ENCODE measurements around the gene PIEZO2.

Gene PIEZO2

DNA sequence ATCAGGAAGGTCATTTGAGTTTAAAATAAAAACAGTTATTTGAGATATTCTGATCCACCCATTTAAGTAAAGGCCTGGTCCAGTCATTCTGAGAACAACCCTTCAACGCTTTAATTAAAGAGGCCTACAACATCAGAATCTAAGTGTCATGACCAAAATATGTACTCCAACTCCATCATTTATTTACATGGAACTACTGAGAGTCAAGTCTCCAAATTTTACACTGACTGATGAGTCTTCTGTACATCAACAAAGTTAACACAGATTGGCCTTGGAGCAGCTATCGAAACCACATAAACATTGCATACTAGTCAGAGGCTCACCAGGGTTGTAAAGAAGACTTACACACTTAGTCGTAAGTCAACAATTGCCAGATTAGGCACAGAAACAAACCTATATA is 37.1 kb downstream of the PIEZO2 start:
- DNase-seq = no peak

DNA sequence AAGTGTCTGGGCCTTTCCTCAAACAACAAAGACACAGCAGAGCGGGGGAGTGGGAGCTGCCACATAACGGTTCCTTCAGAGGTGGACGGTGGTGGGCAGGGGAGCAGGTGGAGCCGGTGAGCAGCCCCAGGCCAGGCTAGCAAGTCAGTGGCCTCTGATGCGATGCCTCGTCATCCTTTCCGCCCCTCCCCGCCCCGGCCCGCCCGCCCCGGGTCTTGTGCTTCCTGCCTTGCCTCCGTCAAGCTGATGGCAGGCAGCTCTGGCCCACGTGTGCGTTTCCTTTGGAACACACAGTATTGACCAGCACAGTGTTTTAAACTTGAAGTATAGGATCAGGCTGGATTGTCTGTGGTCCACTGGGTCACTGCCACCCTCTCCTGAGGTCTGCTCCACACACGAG is 38.9 kb downstream of the PIEZO2 start:
- DNase-seq = no peak

DNA sequence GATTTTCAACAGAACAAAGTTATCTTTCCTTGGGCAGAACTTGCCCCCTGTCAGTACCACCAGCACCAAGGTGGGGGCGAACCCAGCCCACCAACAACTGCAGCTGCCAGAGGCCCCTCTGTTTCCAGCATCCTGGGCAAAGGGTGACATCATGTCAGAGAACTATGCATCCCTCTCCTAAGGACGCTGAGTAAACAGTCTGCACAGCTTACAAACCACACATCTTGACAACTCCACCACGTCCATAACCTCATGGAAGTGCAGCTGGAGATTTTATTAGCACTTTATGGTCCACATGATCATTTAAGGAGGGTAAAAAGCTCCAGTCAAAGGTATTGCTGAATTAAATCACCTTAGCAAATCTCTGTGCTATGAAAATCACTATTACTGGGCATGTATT is 40.4 kb downstream of the PIEZO2 start:
- DNase-seq = no peak

DNA sequence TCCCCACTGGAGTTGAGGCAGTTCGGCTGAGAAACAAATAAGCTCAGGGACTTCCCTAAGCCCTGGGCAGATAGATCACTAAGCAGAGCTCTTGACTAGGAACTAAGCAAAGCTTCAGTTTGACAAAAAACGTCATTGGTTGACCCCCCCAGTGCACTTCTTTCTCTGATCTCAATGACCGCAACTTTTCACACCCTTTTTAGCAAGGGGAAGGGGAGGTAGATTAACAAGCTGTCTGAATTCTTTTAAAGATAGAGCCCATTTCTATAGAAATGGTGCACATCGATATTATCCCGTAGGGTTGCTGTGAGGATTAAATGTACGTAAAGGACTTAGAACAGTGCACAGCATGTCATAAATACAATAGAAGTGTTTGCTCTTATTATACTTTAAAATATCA is 42.5 kb downstream of the PIEZO2 start:
- no peak for DNase-seq

DNA sequence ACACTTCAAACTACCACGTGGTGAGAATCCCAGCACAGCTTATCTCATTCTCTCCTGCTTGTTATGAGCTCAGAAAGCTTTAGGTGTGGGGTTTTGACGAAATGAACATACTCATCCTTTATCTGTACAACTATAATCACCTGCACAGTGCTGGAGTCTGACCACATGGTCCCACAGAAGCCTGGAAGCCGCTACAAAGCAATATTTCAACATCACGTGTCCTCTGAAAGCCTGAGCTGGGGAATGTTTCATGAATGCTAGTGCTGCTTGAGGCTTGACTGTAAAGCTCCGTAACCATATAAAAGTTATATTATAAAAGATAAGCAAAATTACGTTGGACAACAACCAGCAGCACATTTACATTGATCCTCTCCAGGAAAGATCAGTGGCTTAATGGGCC is 43.9 kb downstream of the PIEZO2 start:
- DNase-seq = no peak

DNA sequence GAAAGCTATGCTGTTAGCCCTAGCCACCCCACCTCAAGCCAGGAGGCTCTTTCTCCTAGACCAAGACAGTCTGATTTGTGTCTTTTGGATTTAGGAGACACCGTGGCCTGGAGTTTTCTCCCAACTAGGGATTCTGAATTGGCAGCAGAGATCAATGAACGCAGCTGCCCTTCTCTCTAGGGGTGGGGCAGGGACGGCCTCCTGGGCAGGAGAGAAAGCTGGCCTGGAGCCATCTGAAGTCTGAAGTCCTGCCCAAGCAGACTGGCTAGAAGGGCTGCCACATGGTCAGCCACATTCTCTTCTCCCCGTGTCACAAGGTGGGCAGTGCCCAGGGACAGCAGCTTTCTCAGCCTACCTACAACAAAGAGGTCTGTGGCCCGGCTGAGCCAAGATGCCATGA is 45.1 kb downstream of the PIEZO2 start:
- DNase-seq = no peak

DNA sequence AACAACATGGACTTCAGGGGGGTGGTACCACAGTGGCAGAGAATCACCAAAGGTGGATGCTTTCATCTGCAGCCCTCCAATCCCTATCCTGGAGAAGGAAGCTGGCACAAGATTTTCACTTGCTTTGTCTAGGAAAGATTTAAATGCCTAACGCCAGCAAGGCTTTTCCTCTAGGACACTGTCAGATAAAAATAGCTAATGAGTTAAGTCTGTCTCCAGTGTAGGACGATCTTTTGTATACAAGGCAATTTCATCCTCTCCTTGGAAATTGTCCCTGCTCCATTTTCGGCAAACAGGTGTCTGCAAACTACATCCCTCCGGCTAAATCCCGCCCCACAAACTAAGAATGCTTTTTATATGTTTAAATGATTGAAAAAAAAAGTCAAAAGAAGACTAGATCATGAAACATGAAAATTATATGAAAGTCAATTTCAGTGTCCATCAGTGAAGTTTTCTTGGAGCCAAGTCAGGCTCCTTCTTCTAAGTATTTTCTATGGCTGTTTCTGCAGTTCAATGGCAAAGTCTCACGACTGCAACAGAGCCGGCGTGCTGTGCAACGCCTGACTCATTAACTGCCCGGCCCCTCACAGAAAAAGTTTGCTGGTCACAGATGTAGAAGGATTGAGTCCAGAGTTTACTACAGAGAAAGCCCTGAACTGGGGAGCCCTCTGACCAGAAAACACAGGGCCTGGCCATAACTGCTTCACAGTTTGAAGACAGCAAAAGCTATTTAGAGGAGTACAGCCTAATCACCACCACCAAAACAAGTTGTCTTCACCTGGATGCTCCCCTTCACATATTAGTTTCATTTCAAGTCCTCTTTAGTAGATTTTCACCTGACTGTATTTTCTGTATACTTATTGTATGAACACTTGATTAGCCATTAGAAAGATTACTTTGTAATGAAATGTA is 52.3 kb downstream of the PIEZO2 start:
- no peak for DNase-seq

DNA sequence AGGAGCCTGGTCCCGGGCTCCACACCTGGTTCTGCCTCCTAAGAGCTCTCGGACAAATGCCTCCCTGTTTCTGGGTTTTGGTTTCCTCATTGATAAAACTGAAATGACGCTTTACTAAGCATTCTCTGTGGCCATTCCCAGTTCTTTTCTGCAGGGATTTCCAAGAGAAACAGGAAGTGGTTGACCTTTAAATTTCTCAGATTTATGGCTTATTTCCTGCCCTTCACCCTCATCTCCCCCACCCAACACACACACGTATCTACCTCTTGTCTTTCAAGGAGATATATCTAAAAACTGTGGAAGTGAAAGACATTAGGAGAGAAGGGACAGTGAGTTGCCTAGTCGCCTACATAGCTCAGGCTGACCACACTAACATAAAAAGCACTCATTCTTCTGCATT is 53.0 kb downstream of the PIEZO2 start:
- no peak for DNase-seq

DNA sequence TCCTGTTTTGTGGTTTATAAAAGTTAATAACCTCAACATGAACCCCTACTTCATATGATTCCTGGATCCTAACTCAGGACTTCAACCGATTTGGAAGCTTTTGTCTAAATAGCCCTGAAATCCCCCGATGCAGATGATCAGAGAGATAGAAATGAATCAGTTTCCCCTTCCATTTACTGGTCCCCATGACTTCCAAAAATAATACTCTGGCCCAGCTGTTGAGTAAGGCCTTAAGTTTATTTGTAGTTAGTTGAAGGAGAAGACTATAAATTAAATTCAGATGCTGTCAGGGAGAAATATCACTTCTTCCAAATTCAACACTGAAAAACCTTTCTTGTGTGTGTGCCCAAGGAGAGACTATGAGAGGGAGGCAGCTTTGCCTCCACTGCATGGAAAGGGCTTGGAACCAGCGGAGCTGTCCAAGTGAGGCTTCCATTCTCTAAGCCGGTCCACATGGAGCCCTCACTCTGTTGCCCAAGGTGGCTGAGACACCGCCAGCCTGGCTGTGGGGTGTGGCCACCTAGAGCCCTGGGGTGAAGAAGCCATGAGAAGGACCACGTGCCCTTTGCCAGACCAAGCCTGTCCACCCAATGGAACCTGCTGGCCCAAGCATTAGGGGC is 53.6 kb downstream of the PIEZO2 start:
- no peak for DNase-seq

DNA sequence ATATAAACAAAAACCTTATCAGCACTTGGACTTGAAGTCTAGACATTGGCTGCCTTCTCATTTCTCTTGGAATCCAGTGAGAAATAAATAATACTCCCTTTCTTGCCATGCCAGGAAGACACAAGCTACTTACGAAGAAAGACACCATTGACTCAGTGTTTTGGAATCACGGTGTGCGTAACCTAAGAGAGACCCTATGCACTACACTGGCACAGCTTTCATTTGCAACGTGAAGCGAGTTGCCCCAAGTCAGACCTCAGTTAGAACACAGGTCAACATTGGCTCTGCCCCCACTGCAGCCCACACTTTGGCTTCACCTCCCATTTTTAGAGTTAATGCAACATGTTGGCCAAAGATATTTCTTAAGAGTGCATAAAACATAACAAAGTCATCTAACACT is 54.2 kb downstream of the PIEZO2 start:
- no peak for DNase-seq

DNA sequence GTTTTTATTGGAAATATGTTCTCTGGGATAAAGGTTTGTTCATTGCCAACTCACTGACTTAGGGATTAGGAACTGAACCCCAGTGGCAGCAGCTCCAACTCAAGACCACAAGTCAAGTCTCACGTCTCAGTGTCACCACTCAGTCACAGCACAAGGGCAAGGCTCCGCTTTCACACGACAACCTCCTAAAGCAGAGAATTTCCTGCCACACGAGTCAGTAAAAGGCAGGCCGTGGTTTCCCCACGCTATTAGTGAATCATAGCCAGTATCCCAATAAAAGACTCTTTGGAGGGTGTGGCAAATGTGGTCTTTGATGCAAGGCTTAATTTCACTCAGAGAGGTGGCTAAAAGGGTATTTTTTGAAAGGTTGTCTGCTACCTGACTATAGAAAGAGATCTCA is 57.6 kb downstream of the PIEZO2 start:
- no peak for DNase-seq

DNA sequence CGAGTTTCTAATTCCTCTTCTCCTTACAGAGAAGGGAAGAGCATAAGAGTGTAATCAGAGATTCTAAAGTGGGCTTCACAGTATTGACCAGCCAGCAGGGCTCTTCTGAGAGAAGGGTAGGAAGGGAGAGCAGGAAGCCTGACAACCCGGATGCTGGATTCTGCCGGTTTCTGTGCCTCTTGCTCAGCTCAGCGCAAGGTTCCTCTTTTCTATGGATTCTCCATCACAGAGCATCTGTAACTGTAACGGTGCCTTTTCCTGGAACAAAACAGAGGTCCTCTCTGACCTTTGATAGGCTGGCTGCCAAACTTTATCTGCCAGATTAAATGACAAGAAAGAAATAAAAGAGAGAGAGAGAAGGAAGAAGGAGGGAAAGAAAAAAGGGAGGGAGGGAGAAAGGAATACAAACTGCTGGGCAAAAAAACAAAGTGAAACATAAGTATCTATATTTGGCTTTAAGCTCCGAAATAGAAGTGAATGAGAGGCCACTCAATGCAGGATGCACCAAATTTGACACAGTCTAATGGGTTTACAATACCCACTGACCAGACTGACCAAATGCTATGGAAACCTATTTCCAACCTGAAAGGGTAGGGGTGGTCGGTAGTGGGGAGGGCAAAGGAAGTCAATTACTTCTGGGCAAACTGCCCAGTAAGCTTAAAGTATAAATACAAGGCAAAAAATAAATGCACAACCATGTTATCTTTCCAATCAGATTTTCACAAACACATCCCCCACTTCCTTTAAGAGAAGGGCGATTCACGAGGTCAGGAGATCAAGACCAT is 59.2 kb downstream of the PIEZO2 start:
- DNase-seq = no peak

DNA sequence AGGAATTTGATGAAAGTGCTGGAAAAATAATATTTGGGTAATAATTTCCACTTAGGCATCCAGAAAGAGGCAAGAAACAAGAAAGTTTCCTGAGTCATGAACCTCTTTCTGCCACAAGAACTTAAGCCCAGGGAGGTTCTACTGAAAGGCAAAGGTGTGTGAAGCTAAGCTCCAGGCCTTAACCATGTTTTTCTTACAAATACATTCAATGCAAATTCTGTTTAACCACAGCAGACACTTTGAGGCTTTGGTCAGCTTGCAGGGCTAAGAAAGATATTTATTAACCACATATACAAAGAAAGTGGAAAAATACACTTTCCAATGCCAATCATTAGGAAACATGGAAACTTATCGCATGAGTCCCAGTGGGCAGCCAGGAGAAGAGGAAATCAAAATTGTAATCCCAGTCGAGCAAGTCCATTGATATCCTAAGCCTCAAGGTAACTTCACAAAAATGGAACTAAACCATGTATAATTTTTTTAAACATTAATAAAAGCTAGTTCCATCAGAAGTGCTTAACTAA is 68.3 kb downstream of the PIEZO2 start:
- DNase-seq = no peak

DNA sequence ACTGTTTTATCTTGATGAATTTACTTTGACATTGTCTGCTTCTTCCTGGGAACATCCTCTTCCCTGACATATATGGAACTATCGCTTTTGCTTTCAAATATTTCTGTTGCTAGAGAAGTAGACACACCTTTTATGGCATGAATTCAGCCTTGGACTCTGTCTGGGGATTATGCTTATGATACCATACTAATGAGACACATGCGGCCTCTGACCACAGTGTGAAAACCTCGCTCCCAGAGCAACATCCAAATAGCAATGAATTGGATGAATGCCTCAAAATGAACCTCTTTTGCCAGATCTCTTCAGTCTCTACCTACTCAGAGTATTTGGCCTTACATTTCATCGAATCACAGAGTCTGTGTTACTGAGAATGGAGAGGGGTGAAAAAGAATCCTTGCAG is 70.9 kb downstream of the PIEZO2 start:
- DNase-seq = no peak

DNA sequence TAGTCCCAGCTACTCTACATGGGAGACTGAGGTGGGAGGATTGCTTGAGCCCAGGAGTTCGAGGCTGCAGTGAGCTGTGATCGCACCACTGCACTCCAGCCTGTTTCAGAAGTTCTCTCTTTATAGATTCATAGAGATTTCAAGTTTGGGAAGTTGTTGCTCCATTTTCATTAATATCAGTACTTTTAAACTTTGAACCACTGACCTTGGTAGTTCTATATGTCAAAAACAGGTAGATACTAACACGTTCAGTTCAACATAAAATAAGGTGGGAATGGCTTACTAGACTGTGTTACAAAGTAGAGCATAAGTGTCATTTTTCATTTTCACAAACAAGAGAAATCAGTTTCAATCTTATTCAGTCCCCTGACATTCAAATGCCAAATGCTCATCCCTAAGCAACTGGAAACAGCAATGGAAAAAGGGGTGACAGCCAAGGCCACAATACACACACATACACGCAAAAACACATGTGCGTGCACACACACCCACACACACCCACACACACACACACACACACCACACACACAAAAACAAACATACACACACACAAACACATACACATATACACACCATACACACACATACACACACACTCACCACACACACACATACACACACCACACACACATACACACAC is 71.7 kb downstream of the PIEZO2 start:
- DNase-seq = no peak

DNA sequence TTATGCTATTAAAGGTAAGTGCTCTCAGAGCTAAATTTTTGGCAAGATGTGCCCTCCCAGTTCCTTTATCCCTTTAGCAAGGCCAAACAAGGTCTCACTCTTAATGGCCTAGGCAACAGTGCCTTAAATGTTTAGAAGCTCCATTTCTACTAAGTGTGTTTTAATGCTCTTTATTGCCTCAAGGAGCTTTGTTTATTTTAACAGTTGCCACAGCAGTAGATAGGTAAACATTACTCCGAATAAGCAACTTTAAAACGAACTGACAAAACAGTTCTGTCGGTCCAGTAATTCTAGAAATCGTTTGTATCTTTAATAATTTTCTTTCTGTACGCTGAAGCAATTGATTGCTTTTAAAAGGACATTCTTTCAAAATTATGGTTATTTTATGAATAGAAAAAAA is 74.5 kb downstream of the PIEZO2 start:
- no peak for DNase-seq

DNA sequence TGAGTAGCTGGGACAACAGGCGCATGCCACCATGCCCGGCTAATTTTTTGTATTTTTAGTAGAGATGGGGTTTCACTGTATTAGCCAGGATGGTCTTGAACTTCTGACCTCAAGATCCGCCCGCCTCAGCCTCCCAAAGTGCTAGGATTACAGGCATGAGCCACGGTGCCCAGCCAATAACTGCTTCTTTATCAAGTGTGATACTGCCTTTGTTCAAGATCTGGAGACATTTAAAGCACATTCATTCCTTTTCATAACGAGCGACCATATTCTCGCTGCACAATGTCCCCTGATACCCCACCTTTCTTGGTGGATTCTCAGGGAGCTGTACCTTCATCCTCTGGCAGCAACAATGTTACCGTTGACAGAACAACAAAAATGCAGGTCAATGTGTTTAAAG is 75.4 kb downstream of the PIEZO2 start:
- DNase-seq = no peak

DNA sequence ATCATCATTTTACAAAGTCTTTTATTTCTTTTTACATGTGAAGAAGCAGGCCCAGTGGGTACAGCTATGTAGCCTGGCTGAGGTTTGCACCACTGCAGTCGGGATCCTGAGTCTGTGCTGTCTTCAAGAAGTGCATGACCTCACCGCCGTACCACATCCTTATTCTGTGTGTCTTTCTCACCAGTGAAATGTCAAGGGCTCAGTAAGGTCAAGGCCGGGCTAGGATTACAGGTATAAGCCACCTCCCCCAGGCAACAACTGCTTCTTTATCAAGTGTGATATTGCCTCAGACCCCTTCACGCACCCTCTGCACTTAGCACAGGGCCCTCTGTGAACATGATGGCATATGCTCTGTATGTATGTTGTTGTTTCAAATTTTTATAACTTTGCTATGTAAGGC is 76.7 kb downstream of the PIEZO2 start:
- no peak for DNase-seq

DNA sequence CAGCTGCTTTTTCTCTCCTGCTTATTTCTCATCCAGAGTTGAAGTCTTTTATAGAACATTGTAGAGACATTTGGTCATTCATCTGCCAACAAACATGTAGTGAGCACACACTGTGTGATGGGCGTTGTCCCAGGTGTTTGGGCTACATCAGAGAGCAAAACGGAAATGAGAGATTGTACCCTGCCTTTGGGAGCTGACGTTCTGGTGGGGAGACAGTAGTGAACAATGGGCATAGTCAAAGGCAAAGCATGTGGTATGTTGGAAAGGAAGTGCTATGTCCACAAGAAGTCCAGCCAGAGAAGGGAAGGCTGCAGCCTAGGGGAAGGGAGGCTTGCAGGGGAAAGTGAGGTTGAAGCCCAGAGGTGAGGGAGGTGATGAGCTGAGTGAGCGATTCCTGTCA is 78.1 kb downstream of the PIEZO2 start:
- no peak for DNase-seq

DNA sequence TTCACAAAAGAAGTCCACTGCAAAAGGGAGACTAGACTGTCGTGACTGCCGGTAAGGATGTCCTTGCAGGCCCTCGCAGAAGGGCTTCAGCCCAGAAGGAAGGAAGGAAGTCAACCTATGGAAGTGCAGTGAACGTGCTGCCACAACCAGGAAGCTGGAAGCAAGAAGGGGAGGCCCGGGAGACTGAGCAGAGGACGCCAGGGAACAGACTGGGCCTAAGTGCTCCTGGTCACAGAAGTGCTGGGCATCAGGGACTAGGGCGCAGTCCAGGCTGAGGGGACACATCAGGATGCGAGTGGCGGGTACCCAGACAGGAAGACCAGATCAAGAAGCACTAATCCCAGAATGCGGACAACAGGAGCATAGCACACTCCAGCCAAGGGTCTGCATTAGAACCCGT is 78.8 kb downstream of the PIEZO2 start:
- DNase-seq = no peak

DNA sequence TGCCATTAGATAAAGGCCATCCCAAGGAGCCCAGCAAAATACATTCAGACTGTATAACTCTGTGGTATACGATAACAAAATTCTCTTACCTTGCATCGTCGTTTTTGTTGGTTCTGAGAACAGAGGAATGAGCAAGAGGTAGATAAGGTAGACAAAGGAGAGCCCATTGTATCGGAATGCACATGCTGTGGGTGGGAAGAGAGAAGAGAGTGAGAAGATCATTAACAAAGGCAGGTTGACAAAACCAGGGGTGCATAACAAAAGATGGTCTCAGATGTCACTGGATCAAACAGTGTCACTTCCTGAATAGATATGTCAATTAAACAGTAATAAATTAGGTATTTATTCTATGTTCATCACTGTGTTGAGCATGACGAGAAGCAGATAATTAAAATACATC is 83.3 kb downstream of the PIEZO2 start:
- DNase-seq = no peak

DNA sequence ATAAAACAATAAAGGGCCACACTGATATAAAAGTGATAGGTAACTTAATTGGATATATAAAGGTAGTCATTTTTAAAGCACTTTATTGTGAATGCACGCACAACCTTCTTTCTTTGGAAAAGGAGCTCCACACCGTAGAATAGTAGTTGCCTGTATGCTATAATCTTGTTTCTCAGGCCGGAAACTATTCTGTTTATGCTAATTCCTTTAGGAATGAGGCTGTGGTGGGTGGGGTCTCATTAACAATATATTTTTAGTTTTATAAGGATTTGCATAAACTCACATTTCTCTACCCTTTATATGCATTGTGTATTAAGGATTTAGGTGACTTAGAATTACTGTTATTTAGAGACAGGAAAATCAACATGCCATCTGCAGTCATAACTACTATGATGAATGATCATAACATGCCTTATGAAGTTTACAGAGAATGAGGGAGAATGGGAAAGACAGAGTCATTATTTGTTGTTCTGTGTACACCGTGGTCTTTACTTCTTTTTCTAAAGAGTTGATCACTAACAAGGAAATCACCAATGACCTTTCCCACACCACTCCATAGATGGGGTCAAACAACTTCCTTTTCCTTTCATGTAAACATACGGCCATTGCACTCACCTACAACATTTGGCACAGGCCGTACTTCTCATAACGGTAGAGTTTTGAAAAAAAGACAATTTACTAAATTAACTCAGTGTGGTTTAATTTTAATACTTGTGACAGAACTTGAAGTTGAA is 84.5 kb downstream of the PIEZO2 start:
- no peak for DNase-seq
